Cardiac fibroblast (primary cell): Measurements from ENCODE around the gene ST3GAL3.
A peak's percentile ranks its signal among the peaks of the same experiment; 100 is the strongest.

Experiments used
- DNase-seq, 2 donors: peaks; one replicate each; pipeline versions ENCODE4 v3.0.0 to v3.0.0-alpha.2; 2010; ENCODE audit warnings: low read depth in 2 of 2
- H3K4me3 ChIP-seq, 2 donors: replicated peaks in 1 of 2; 1 replicate in 1 of 2; 2 replicates in 1 of 2; pipeline ENCODE4 v1.5.1; 2011; ENCODE audit warnings: low read depth in 2 of 2, low read length in 2 of 2, mild to moderate bottlenecking in 2 of 2, moderate library complexity in 1 of 2
- TF ChIP-seq, protein P1 (sequence below): IDR thresholded peaks from one replicate; pipeline ENCODE4 v1.5.1; 2011; ENCODE audit warnings: low read depth, mild to moderate bottlenecking, low read length, inconsistent platforms

Gene ST3GAL3

DNA sequence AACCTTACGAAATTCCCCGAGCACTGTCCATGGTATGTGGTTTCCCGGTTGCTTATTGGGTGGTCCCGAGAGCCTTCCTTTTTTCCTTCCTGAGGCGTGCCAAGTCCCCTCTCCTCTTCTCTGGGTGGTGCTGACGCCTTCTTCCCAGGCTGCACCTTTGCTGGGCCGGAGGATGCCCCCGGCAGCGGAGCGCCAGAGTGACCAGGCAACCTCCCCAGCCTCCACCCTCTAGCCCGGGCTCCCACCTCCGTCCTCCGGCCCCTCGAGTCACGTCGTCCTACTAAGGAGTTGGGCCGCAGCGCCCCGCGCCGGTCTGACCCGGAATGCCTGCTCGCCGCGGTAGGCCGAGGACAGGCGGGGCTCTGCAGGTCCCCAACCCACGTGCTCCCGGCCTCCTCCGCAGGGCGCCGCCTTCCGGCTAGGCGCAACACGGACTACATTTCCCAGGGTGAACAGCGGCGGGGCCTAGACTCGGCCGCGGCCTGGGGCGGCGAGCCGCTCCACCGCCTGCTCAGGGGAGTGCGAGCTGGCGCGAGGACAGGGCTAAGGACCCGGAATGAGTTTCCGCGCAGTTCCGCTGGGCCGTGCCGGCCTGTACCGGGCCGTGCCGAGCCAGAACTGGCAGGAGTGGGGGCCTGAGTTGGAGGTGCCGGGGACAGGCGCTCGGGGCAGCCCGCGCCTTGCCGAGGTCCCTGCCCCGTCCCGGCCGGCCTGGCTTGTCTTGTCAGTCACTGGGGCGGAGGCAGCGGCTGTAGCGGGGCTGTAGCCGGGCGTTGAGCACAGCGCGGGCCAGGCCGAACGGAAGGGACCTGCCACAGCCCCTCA lies 239.1 kb downstream of the ST3GAL3 start, which contains the start of gene IPO13:
TSS of gene IPO13 (plus strand) at position 715 of the 825 bp plus-strand sequence. CDS start 651 bp downstream, outside the sequence.
- TF ChIP-seq, protein P1, sequence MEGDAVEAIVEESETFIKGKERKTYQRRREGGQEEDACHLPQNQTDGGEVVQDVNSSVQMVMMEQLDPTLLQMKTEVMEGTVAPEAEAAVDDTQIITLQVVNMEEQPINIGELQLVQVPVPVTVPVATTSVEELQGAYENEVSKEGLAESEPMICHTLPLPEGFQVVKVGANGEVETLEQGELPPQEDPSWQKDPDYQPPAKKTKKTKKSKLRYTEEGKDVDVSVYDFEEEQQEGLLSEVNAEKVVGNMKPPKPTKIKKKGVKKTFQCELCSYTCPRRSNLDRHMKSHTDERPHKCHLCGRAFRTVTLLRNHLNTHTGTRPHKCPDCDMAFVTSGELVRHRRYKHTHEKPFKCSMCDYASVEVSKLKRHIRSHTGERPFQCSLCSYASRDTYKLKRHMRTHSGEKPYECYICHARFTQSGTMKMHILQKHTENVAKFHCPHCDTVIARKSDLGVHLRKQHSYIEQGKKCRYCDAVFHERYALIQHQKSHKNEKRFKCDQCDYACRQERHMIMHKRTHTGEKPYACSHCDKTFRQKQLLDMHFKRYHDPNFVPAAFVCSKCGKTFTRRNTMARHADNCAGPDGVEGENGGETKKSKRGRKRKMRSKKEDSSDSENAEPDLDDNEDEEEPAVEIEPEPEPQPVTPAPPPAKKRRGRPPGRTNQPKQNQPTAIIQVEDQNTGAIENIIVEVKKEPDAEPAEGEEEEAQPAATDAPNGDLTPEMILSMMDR: peak; percentile 56
- peak within 1 kb of the TSS; percentile 86 to 94 for H3K4me3 ChIP-seq
- DNase-seq: peak; percentile 97

DNA sequence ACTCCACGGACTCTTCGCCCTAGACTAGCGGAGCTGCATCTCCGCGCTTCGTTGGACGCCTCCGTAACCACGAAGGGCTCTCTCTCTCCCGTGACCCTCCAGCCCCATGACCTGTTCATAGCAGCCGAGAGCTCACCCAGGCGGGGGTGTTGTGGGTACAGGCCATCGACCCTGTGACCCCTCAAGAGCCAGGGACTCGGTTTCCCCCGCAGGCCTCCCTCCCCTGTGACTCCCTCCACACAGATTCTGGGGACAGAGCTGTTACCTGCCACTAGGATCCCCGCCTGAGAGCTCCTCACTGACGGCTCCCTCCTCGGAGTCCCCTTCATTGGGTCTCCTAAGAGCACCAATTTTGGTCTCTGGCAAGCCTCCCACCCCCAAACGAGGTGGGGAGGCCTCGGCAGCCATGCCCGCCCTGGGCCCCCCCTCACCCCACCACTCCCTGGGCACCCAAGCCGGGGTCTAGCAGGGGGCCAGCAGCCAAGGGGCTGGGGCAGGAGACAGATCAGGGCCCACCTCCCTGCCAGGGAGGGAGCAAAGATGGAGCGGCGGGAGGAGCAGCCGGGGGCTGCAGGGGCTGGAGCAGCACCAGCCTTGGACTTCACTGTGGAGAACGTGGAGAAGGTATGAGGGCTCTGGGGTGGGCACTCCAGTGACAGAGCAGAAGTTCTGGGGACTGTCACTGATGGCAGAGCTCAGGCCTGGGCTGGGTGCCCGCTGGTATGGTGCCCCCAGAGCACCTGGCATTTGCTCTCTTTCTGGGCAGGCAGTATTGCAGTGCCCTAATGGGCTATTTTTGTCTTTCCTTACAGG lies 239.9 kb downstream of the ST3GAL3 start:
- DNase-seq: no peak
- TF ChIP-seq, protein P1: no peak
- H3K4me3 ChIP-seq: peak overlapping the region; percentile 86 to 94

DNA sequence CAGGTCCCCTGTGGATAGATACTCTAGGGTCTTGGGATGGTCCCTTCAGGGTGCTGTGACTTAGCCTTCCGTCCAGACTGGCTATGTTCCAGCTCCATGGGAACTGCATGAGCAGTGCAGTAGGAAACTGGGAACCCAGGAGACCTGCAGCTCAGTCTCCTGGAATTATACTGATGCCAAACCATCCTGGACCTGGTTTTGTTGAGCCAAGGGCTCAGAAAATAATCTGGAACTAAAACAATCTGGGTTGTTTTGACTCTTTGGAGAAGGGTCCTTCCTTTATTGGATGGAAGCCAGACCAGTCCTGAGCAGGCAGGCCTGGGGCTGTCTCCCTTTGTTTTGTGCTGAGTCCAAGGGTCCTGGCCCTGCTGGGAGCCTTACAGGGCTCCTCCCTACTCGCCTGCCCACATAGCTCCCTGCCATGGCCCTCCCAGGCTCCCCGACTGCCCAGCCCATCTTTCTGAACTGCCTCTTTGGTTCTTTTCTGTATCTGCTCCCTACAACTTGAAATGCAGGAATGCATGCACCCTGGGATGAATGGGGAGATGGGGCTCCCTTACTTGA lies 240.6 kb downstream of the ST3GAL3 start:
- TF ChIP-seq, protein P1: no peak
- no peak for DNase-seq
- peak overlapping the region; percentile 86 to 94 for H3K4me3 ChIP-seq

DNA sequence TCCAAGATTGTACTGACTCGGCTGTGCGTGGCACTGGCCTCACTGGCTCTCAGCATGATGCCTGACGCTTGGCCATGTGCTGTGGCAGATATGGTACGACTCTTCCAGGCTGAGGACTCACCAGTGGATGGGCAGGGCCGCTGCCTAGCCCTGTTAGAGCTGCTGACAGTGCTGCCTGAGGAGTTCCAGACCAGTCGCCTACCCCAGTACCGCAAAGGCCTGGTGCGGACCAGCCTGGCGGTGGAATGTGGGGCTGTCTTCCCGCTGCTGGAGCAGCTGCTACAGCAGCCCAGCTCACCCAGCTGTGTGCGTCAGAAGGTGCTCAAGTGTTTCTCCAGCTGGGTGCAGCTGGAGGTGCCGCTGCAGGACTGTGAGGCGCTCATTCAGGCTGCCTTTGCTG lies 242.3 kb downstream of the ST3GAL3 start:
- no peak for DNase-seq
- TF ChIP-seq, protein P1: no peak
- no peak overlapping the region for H3K4me3 ChIP-seq

DNA sequence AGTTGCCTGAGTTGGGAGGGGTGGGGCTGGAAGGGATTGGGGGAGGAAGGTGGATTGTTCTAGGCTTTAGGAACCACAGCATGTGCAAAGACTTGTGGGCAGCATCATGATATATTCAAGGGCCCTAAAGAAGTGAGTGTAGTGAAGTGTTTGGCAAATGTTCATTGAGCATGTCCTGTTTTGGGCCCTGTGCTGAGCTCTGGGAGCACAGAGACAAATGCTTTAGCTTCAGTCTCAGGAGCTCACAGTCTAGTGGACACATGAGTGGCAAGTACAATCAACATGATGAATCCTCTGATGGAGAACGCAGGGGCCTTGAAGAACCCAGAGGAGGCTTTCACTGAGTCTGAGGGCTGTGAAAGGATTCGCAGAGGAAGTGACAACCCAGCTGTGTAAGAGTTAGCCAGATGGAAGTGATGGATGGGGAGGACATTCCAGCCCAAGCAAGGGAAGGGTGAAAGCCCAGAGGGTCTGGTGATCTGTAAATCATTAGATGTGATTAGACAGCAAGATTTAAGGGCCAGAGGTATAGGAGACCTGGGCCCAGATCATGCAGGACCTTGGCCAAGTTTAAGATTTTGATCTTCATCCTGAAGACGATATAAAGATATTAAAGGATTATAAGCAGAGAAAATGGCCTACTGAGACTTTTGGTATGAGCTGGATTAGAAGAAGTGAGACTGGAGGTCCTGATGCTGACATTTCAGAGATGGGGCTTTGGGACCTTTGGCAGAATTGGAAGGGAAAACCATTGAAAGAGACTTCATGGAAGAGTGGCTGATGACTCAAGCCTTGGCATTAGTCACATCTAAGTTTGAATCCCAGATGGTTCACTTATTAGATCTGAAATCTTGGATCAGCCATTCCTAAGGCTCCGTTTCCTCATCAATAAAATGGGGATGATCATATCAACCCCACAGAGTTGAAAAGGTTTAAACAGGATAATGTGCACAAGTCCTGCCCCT lies 244.0 kb downstream of the ST3GAL3 start:
- DNase-seq: no peak
- TF ChIP-seq, protein P1: no peak

More for the DNA sequence above, 244.0 kb downstream of the ST3GAL3 start:
- no peak overlapping the region for H3K4me3 ChIP-seq
